GM12864 (cell line): ENCODE measurements around the gene GALNT7.

ENCODE experiments used
- DNase-seq: peaks from one replicate; pipeline ENCODE4 v3.0.0-alpha.2; 2011; ENCODE audit warnings: low read depth
- H3K4me3 ChIP-seq: 2 replicates; pipeline ENCODE4 v1.5.1; 2011; ENCODE audit warnings: mild to moderate bottlenecking, low read depth, low read length, control low read depth
- TF ChIP-seq, protein P1 (sequence below): IDR thresholded peaks from 2 replicates; pipeline ENCODE4 v1.5.1; 2011; ENCODE audit warnings: low read depth, mild to moderate bottlenecking, moderate library complexity, low read length, control low read depth, inconsistent platforms; ENCODE audit errors: missing control alignments

Gene GALNT7

DNA sequence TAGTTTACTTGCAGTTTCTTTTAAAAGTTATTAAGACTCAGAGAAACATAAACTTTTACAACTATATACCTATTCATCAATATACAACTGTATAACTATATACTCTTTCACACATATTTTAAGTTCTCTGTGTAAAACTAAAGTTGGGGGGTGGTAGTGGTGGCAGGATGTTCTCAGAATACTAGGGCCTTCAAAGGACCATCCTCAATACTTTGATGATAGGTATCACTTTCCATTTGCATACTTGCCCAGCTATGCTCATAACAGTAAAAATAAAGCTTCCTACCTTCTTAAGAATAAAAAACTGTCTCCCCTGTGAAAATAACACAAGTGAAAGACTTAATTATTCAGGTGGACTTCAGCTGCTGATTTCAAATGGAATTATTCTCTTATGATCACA lies 2.9 kb upstream of the GALNT7 start:
- TF ChIP-seq, protein P1, sequence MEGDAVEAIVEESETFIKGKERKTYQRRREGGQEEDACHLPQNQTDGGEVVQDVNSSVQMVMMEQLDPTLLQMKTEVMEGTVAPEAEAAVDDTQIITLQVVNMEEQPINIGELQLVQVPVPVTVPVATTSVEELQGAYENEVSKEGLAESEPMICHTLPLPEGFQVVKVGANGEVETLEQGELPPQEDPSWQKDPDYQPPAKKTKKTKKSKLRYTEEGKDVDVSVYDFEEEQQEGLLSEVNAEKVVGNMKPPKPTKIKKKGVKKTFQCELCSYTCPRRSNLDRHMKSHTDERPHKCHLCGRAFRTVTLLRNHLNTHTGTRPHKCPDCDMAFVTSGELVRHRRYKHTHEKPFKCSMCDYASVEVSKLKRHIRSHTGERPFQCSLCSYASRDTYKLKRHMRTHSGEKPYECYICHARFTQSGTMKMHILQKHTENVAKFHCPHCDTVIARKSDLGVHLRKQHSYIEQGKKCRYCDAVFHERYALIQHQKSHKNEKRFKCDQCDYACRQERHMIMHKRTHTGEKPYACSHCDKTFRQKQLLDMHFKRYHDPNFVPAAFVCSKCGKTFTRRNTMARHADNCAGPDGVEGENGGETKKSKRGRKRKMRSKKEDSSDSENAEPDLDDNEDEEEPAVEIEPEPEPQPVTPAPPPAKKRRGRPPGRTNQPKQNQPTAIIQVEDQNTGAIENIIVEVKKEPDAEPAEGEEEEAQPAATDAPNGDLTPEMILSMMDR = no peak
- no peak for DNase-seq
- H3K4me3 ChIP-seq = no peak overlapping the region

DNA sequence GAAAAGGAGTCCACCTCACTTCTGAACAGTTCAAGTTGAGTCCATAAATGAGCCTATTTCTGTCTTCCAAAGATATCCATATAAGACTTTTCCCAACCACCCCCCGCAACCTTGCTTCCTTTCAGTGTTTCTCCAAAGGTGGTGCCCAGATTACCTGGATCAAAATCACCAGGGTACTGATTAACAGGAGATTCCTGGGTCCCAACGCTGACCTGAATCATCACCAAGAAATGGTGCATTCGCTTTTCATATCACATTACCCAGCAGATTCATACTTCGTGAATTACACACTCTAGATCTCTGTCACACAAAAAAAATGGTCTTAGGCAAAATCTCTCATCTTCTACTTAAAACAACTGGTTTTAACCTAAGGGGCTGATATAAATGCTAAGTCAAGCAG lies 2.1 kb upstream of the GALNT7 start:
- H3K4me3 ChIP-seq = no peak overlapping the region
- DNase-seq = no peak
- TF ChIP-seq, protein P1 = no peak

DNA sequence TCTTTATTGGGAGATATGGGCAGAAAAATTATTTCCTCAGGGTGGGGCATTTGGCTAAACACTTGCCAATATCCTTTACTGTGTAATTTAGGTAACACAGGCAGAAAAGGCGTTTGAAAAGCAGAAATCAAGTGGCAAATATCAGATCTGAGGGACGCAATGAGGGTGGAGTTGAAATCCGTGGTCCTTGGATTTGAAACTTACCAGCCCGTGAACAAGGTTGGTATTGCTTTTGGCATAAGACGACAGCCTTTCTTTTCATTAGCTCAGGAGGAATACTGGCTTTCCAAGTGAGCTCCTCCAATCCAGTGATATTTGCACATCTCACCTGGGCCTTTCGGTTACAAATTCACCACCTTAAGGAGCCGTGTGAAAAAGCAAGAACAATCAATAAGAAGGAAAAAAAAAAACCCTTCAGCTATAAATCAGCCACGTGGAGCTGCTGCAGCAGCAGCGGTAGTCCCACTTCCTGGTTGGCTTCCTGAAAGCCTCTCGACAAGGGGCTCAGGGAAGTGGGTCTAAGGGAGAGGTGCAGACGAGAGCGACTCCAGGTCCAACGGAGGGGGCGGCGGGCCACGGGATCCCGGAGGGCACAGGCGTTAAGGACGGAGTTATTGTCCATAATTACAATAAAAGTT lies 734 bp upstream of the GALNT7 start:
- H3K4me3 ChIP-seq = peak overlapping the region; percentile 85
- DNase-seq = no peak

GRCh38 chr4:173169178-173169427 lies 492 bp downstream of the GALNT7 start:
- DNase-seq = no peak
- H3K4me3 ChIP-seq = peak overlapping the region; percentile 85
- TF ChIP-seq, protein P1 = no peak

More for the DNA sequence above, 734 bp upstream of the GALNT7 start:
- TF ChIP-seq, protein P1 = no peak

- DNase-seq = no peak
- peak overlapping the region; percentile 85 for H3K4me3 ChIP-seq
- TF ChIP-seq, protein P1 = no peak
These were observed 994 bp downstream of the GALNT7 start for GRCh38 chr4:173169428-173170181.

DNA sequence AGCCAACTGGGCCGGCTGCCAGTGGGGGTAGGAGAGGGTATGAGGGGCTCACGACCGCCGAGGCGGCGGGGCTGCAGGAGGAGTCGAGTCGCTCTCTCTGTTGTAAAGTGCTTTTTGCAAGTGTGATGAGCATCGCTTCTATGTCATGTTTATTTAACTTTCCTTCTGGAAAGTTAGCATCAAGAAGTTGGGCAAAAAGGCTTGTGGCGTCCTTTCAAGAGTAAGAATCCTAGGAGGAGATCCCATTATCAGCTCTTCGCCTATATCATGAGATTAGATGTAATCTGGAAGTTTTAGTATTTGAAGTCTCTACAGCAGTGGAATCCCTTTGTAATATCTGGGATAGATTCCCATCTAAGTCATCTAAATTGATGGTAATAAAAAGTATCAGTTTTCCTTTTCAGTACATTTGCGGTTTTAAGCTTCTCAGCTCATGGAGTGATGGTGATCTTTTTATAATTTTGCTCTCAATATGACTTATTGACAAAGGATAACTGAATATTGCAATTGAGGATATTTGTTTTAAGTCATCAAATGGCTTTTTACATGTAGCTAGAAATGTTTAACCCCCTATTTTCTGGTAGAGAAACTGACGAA lies 1.7 kb downstream of the GALNT7 start:
- peak overlapping the region; percentile 85 for H3K4me3 ChIP-seq
- DNase-seq = no peak
- TF ChIP-seq, protein P1 = no peak
